HG03571 (cell line): Measurements from ENCODE around the gene BIK.

Experiments used
- ATAC-seq: cut with Tn5 transposase; IDR thresholded peaks from one replicate; pipeline ENCODE4 v1.9.1; 2021; ENCODE audit not compliant: unreplicated experiment

The BIK gene

GRCh38 chr22:43159484-43160178 is 49.1 kb downstream of the BIK start:
- ATAC-seq, result no peak

DNA sequence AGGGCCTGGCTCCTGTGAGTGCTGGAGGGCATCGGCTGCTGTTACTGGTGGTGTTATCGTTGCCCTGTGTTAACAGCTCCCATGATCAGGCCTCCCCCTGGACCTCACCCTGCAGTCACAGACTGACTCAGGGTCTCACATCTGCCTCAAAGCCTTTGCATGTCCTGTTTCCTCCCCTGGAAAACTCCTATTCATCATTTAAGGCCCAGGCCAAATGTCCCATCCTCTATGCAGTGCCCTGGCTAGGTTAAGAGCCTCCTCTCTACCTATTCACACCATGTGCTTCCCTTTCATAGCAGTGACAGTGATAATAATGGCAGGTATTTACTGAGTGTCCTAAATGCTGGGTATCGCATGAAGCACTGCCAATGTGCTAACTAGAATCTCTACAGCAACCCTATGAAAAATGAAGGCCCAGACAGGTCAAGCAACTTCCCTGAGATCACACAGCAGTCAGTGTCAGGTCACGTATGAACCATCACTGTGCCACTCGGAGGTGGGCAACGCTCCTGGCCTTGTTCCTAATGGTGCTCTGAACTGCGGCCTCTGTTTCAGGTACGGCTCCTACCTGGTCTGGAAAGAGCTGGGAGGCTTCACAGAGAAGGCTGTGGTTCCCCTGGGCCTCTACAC is 50.1 kb downstream of the BIK start:
- no peak for ATAC-seq

GRCh38 chr22:43162412-43163150 is 52.0 kb downstream of the BIK start:
- no peak for ATAC-seq

DNA sequence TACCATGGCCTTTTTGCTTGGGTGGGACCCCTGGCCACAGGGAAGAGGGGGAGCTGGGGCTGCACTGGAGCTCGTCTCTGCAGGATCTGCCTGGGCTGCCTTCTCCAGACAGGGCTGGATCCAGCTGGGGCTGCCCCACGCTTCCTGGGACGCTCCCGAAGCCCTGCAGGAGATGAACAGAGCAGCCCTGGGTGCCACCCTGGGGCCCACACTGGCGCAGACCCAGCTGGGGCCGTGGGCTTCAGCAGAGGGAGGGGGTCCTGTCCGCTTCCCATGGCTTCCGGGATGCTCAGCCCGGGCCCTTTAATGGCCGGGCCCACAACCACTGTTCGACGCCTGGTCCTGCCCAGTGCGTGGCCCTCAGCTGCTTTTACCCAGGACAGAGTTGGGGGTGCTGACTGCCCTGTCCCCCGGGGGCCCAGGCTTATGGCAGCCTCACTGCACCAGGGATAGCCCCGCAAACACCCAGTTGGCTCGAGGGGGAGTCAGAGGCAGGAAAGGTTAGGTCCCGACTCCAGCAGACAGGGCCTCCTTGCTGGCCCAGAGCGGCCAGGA is 52.8 kb downstream of the BIK start:
- no peak for ATAC-seq

DNA sequence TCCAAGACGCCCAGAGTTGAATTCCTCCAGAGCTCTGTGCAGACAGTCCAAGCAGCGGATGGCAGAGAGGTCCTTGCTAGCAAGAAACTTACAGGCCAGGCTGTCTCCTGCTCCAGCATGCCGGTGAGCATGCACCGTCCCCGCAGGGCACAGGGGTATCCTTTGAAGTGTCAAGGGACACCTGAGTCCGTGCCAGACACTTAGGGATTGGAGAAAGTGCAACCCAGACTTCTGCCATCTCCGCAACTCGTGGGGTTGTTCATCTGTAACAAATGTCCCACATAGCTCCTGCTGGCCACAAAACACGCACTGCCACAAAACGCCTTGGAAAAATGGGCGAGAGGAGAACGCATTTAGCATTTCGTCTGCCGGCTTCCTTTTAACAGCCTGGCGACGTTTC is 54.1 kb downstream of the BIK start:
- ATAC-seq, result no peak

GRCh38 chr22:43166132-43166930 is 55.8 kb downstream of the BIK start:
- ATAC-seq, result no peak

- ATAC-seq, result no peak
Observed at GRCh38 chr22:43167001-43167589, 56.5 kb downstream of the BIK start.

GRCh38 chr22:43168471-43169309 is 58.1 kb downstream of the BIK start:
- ATAC-seq, result no peak

GRCh38 chr22:43169310-43170130 is 59.0 kb downstream of the BIK start:
- ATAC-seq, result no peak

GRCh38 chr22:43170131-43170480 is 59.6 kb downstream of the BIK start:
- ATAC-seq, result no peak

DNA sequence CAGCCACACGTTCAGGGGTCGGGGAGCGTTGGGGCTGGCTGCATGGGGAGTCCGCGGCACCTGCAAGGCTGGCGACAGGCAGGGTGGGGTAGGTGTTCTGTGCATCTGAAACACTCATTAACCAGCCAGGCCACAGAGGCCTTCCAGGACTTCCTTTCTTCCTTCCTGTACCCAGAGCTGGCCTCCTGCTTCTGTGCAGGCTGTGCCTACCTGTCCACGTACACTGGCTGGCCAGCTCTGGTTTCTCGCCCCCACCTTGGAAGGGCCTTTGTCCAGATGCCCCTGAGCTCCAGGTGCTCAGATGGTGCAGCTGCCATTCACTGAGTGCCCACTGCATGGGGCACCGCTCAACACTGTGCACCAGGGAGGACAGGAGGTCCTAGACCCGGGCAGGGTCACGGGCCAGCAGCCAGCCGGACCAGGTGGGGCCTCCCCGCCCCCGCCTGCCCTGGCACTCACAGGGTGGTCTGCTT is 60.5 kb downstream of the BIK start:
- no peak for ATAC-seq

- ATAC-seq, result no peak
Observed at GRCh38 chr22:43171607-43172006, 61.1 kb downstream of the BIK start.

GRCh38 chr22:43172191-43172590 is 61.6 kb downstream of the BIK start:
- no peak for ATAC-seq

- no peak for ATAC-seq
Observed at GRCh38 chr22:43173566-43173965, 63.0 kb downstream of the BIK start.

GRCh38 chr22:43173976-43174720 is 63.6 kb downstream of the BIK start:
- no peak for ATAC-seq

- ATAC-seq, result no peak
Observed at GRCh38 chr22:43174941-43175531, 64.5 kb downstream of the BIK start.

GRCh38 chr22:43176090-43176489 is 65.5 kb downstream of the BIK start:
- no peak for ATAC-seq

DNA sequence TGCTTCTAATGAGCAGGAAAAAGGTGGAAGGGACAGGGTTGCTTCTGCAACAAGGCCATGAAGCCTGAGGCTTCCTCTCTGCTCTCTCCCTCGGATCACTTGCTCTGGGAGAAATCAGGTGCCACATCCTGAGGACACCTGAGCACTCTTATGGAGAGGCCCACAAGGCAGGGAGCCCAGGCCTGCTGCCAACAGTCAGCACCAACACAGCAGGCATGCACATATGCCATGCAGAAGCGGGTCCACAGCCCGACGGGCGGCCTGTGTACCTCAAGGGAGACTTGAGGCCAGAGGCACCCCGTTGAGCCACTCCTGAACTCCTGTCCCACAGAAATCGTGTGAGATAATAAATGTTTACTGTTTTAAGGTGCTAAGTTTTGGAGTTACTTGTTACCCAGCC is 66.9 kb downstream of the BIK start:
- no peak for ATAC-seq
